H9 (cell line): ENCODE data around the gene NTSR2. TPM values are rescaled to one million over a fixed set of nuclear protein-coding genes. Genes with fewer than 3 reads are reported as not detected.
A peak's percentile ranks its signal among the peaks of the same experiment; 100 is the strongest.

ENCODE experiments used
- DNase-seq: peaks from one replicate; pipeline ENCODE4 v3.0.0-alpha.2; 2017
- H2AFZ ChIP-seq: one replicate; pipeline ENCODE4 v1.6.1; 2013; ENCODE audit warnings: mild to moderate bottlenecking, low read length, control low read depth, moderate library complexity
- H2AK5ac ChIP-seq: 2 replicates; pipeline ENCODE4 v1.6.1; 2013; ENCODE audit warnings: low read length, control low read depth, mixed read lengths; ENCODE audit not compliant: insufficient read length
- H2BK120ac ChIP-seq: one replicate; pipeline ENCODE4 v1.6.1; 2013; ENCODE audit warnings: low read depth, mild to moderate bottlenecking, low read length, control low read depth, inconsistent platforms; ENCODE audit not compliant: poor library complexity, severe bottlenecking
- H2BK12ac ChIP-seq: 2 replicates; pipeline ENCODE4 v1.6.1; 2013; ENCODE audit warnings: low read length, control low read depth, mixed read lengths, low read depth; ENCODE audit not compliant: insufficient read length
- H2BK15ac ChIP-seq: 2 replicates; pipeline ENCODE4 v1.6.1; 2013; ENCODE audit warnings: low read depth, low read length, control low read depth
- H2BK20ac ChIP-seq: one replicate; pipeline ENCODE4 v1.6.1; 2013; ENCODE audit warnings: low read depth, mild to moderate bottlenecking, low read length, control low read depth, inconsistent platforms; ENCODE audit not compliant: poor library complexity, severe bottlenecking
- H2BK5ac ChIP-seq: 2 replicates; pipeline ENCODE4 v1.6.1; 2013; ENCODE audit warnings: low read length, control low read depth, mixed read lengths; ENCODE audit not compliant: insufficient read length
- H3K14ac ChIP-seq: 2 replicates; pipeline ENCODE4 v1.6.1; 2013; ENCODE audit warnings: low read length, control low read depth; ENCODE audit not compliant: insufficient read depth
- H3K18ac ChIP-seq: 2 replicates; pipeline ENCODE4 v1.6.1; 2013; ENCODE audit warnings: low read depth, mild to moderate bottlenecking, mixed read lengths, low read length, control low read depth; ENCODE audit not compliant: insufficient read length
- H3K23ac ChIP-seq: 2 replicates; pipeline ENCODE4 v1.6.1; 2013; ENCODE audit warnings: low read length, control low read depth, mixed read lengths, low read depth; ENCODE audit not compliant: insufficient read length
- H3K23me2 ChIP-seq: 2 replicates; pipeline ENCODE4 v1.6.1; 2013; ENCODE audit warnings: low read depth, mild to moderate bottlenecking, mixed read lengths, low read length, control low read depth; ENCODE audit not compliant: insufficient read length, poor library complexity, severe bottlenecking
- H3K27ac ChIP-seq: 2 replicates; pipeline ENCODE4 v1.5.1; 2013; ENCODE audit warnings: low read length, control low read depth, mixed read lengths, low read depth; ENCODE audit not compliant: insufficient read length
- H3K27me3 ChIP-seq: 2 replicates; pipeline ENCODE4 v1.6.1; 2013; ENCODE audit warnings: low read length, control low read depth, inconsistent platforms; ENCODE audit not compliant: insufficient read depth
- H3K4ac ChIP-seq: 2 replicates; pipeline ENCODE4 v1.6.1; 2013; ENCODE audit warnings: low read depth, mild to moderate bottlenecking, control low read depth, inconsistent platforms, low read length, moderate library complexity
- H3K4me1 ChIP-seq: 2 replicates; pipeline ENCODE4 v1.6.1; 2013; ENCODE audit warnings: low read length, control low read depth, inconsistent platforms; ENCODE audit not compliant: insufficient read depth
- H3K4me2 ChIP-seq: 2 replicates; pipeline ENCODE4 v1.6.1; 2013; ENCODE audit warnings: low read length, control low read depth, mixed read lengths; ENCODE audit not compliant: insufficient read length, insufficient read depth
- H3K56ac ChIP-seq: 2 replicates; pipeline ENCODE4 v1.6.1; 2013; ENCODE audit warnings: low read depth, mild to moderate bottlenecking, mixed read lengths, low read length, control low read depth; ENCODE audit not compliant: insufficient read length
- H3K79me1 ChIP-seq: 2 replicates; pipeline ENCODE4 v1.6.1; 2013; ENCODE audit warnings: low read depth, mild to moderate bottlenecking, moderate library complexity, low read length, control low read depth, inconsistent platforms; ENCODE audit not compliant: insufficient read depth, poor library complexity, severe bottlenecking
- H3K79me2 ChIP-seq: 2 replicates; pipeline ENCODE4 v1.6.1; 2013; ENCODE audit warnings: low read length, control low read depth, inconsistent platforms; ENCODE audit not compliant: insufficient read depth
- H3K9ac ChIP-seq: 2 replicates; pipeline ENCODE4 v1.6.1; 2013; ENCODE audit warnings: low read length, control low read depth, mixed read lengths; ENCODE audit not compliant: insufficient read length; ENCODE audit errors: extremely low read depth
- H3K9me3 ChIP-seq: one replicate; pipeline ENCODE4 v1.6.1; 2013; ENCODE audit warnings: low read depth, low read length, inconsistent platforms; ENCODE audit not compliant: control insufficient read depth
- H3T11ph ChIP-seq: one replicate; pipeline ENCODE4 v1.6.1; 2013; ENCODE audit warnings: mild to moderate bottlenecking, low read length, control low read depth, inconsistent platforms
- H4K20me1 ChIP-seq: one replicate; pipeline ENCODE4 v1.6.1; 2013; ENCODE audit not compliant: control insufficient read depth, insufficient read length, insufficient read depth
- H4K5ac ChIP-seq: 2 replicates; pipeline ENCODE4 v1.6.1; 2013; ENCODE audit warnings: low read depth, mild to moderate bottlenecking, mixed read lengths, low read length, control low read depth; ENCODE audit not compliant: insufficient read length
- H4K8ac ChIP-seq: replicated peaks from 2 replicates; pipeline ENCODE4 v1.6.1; 2013; ENCODE audit warnings: low read length, control low read depth, mixed read lengths, low read depth; ENCODE audit not compliant: insufficient read length
- H4K91ac ChIP-seq: 2 replicates; pipeline ENCODE4 v1.6.1; 2013; ENCODE audit warnings: low read depth, mild to moderate bottlenecking, moderate library complexity, mixed read lengths, low read length, control low read depth; ENCODE audit not compliant: insufficient read length
- H3K27ac Mint-ChIP-seq, 3 experiments: 2 replicates in 2 of 3; 3 replicates in 1 of 3; pipeline ENCODE4 v1.8.0; 2020 to 2021; ENCODE audit warnings: mixed read lengths in 3 of 3, mild to moderate bottlenecking in 1 of 3, moderate library complexity in 1 of 3
- H3K27me3 Mint-ChIP-seq: 2 replicates; pipeline ENCODE4 v1.8.0; 2021; ENCODE audit warnings: low read depth, mild to moderate bottlenecking, moderate library complexity, mixed read lengths
- H3K36me3 Mint-ChIP-seq, 3 experiments: 2 replicates in 2 of 3; 3 replicates in 1 of 3; pipeline ENCODE4 v1.8.0; 2020 to 2021; ENCODE audit warnings: low read depth in 3 of 3, mixed read lengths in 3 of 3; ENCODE audit not compliant: insufficient read depth in 1 of 3
- H3K4me1 Mint-ChIP-seq, 2 experiments: 2 replicates each; pipeline ENCODE4 v1.8.0; 2020; ENCODE audit warnings: mixed read lengths in 2 of 2
- H3K4me3 Mint-ChIP-seq, 2 experiments: 2 replicates in 1 of 2; 3 replicates in 1 of 2; pipeline ENCODE4 v1.8.0; 2020 to 2021; ENCODE audit warnings: mild to moderate bottlenecking in 2 of 2, mixed read lengths in 2 of 2, moderate library complexity in 1 of 2
- H3K9me3 Mint-ChIP-seq, 2 experiments: 2 replicates in 1 of 2; 3 replicates in 1 of 2; pipeline ENCODE4 v1.8.0; 2020; ENCODE audit warnings: mild to moderate bottlenecking in 2 of 2, mixed read lengths in 2 of 2, moderate library complexity in 1 of 2
- CTCF ChIP-seq: fragments of 200-600 bp; sonication (generic); conservative IDR thresholded peaks from 3 replicates; pipeline ENCODE4 v1.8.0; 2021; ENCODE audit warnings: antibody characterized with exemption, mild to moderate bottlenecking
- WGBS: extraction: QIAGEN DNeasy Blood & Tissue Kit; methylation state at CpG from one replicate; pipeline ENCODE4 v1.1.7; 2013; ENCODE audit warnings: missing lambda C conversion rate, low lambda C conversion rate, mixed read lengths; ENCODE audit not compliant: insufficient read length; ENCODE audit errors: extremely low coverage; 5-methylcytosine and 5-hydroxymethylcytosine counted together
- total RNA-seq: library from RNA; stranded (reverse); gene quantifications from 2 replicates; pipeline ENCODE4 v1.2.1, GENCODE V29; 2021

Gene NTSR2
- total RNA-seq, 1 experiment from 2014 or later: not detected

GRCh38 chr2:11611251-11611650, 58.7 kb downstream of the NTSR2 start:
- no CpG with 5 or more reads among the region's 5 CpGs for WGBS
- Mint-ChIP-seq H3K9me3 (no peaks in the 10 kb centered on the region), H3K36me3 (peaks cover 20 to 40% (median 23%) of the 10 kb centered on the region in 3 experiments), H3K4me3 (no peak overlapping the region), H3K27me3 (no peaks in the 10 kb centered on the region), H3K27ac (peak overlapping the region in 1 of 3 experiments; percentile 75; a peak in 1 of 7 replicates), H3K4me1 (no peaks in the 10 kb centered on the region)
- TF ChIP-seq CTCF: no peak
- Histone ChIP-seq H3K4me2 (no peak overlapping the region), H4K8ac (no peak overlapping the region), H4K5ac (no peak overlapping the region), H3K9ac (no peak overlapping the region), H4K20me1 (no peaks in the 10 kb centered on the region), H2BK15ac (no peak overlapping the region), H2BK12ac (no peak overlapping the region), H3K27me3 (no peaks in the 10 kb centered on the region), H3K4me1 (no peaks in the 10 kb centered on the region), H2AK5ac (no peak overlapping the region), H3K79me2 (no peaks in the 10 kb centered on the region), H3K4ac (no peak overlapping the region), H2BK5ac (no peak overlapping the region), H3K27ac (no peak overlapping the region), H4K91ac (no peak overlapping the region), H2AFZ (no peak overlapping the region), H3K56ac (no peak overlapping the region), H2BK20ac (no peak overlapping the region), H3K23me2 (no peaks in the 10 kb centered on the region), H2BK120ac (no peak overlapping the region), H3K79me1 (no peaks in the 10 kb centered on the region), H3K14ac (no peak overlapping the region), H3T11ph (no peak overlapping the region), H3K9me3 (no peaks in the 10 kb centered on the region), H3K18ac (no peak overlapping the region), H3K23ac (no peak overlapping the region)
- no peak for DNase-seq
